GM19238 (cell line): Measurements from ENCODE around the gene IGSF22.

Experiments
- DNase-seq: peaks from one replicate; pipeline ENCODE4 v3.0.0; 2011; ENCODE audit warnings: low spot score; ENCODE audit not compliant: insufficient read length

IGSF22 gene

DNA sequence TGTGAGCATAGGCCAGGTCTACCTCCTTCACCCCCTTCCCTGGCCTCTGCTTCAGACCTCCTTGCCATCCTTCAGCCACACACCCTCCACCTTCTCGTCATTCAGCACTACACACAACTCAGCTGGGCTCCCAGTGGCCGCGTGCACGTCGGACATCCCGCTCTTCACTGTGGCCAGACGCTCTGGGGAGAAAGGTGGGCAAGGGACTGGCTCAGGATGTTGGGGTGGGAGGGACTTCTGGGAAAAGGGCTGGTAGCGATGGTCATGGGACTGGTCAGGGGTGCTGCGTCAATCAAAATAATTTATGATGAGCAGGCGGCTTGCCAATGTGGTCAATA lies 11.6 kb downstream of the IGSF22 start:
- no peak for DNase-seq

DNA sequence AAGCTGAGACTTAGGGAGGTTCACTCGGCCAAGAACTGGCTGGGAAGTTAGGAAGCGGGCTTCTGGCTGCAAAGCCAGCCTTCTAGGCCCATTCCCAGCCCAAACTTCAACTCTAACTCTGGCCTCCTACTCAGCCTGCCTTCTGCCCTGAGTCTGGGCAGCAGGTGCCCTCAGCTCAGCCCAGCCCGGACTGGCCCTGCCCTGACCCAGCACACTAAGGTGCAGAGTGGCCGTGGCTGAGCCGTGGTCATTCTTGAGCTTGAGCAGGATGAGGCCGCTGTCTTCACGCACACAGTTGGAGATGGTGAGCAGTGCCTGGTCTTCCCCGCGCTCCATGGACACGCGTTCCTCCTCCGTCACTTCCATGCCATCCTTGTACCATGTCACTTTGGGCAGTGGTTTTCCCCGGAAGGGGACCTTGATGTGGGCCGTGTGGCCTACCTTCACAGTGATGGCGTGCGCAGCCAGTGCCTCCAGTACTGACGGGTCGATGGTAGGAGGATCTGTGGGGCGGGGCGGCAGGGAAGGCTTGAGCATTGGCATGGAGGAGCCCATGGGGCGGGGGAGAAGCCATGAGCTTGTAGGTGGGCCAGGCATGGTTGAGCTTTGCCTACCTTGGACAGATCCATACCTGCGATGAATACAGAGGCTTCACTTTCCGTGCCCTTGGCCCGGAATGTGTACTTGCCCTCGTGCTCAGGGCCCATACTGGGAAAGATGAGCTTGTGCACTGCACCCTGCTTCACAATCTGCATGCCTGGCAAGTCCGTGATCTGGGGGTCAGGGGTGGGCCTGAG lies 12.1 kb downstream of the IGSF22 start:
- DNase-seq, result no peak

DNA sequence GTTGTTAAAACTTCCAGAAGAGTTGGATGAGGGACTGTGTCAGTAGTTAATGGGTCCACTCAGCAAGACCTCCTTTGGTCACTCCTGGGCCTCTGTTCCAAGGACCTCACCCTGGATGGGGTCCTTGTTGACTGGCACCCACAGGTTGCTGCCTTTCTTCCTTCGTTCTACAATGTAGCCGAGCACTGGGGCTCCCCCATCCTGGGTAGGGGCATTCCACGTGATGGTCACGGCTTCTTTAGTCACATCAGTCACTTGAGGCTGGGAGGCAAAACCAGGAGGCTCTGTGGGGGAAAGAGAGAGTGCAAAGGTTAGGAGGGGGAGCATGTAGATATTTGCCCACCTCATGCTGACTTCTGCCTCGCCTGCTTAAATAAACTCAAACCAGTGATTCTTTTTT lies 15.4 kb downstream of the IGSF22 start:
- no peak for DNase-seq

DNA sequence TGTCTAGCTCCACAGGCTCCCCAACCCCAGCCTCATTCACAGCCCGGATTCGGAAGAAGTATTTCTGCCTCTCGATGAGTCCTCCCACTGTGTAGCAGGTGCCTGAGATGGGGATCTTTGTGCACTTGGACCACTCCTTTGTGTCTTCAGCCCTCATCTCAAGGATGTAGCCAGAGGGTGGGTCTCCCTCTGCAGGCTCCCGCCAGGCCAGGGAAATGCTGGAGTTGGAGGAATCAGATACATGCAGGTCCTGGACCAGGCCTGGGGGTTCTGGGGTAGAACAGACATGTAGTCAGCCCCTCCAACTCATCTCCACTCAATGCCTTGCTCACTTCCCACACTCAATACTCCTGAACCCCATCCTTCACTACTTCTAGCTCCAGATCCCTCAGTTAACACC lies 16.6 kb downstream of the IGSF22 start:
- no peak for DNase-seq

DNA sequence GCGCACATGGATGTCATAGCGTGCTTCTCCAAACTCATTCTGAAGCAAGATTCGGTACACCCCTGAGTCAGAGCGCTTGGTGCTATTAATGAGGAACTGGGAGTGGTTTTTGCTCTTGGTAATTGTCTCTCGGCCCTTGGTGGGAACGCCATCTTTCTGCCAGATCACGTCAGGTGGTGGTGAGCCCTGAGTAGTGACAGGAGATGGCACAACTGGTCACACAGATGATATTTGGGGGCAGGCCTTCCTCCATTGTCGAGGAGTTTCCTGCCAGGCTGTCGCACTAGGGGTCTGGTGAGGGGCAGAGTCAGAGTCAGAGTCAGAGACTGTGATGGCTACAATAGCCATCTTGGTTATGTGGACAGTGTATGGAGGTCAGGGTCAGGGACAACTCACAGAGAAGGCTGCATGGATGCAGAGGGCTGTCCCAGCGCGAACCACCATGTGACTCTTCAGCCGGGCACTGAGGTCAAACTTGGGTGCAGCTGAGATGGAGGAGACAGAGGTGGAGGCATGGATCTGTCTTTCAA lies 18.1 kb downstream of the IGSF22 start:
- DNase-seq, result no peak

DNA sequence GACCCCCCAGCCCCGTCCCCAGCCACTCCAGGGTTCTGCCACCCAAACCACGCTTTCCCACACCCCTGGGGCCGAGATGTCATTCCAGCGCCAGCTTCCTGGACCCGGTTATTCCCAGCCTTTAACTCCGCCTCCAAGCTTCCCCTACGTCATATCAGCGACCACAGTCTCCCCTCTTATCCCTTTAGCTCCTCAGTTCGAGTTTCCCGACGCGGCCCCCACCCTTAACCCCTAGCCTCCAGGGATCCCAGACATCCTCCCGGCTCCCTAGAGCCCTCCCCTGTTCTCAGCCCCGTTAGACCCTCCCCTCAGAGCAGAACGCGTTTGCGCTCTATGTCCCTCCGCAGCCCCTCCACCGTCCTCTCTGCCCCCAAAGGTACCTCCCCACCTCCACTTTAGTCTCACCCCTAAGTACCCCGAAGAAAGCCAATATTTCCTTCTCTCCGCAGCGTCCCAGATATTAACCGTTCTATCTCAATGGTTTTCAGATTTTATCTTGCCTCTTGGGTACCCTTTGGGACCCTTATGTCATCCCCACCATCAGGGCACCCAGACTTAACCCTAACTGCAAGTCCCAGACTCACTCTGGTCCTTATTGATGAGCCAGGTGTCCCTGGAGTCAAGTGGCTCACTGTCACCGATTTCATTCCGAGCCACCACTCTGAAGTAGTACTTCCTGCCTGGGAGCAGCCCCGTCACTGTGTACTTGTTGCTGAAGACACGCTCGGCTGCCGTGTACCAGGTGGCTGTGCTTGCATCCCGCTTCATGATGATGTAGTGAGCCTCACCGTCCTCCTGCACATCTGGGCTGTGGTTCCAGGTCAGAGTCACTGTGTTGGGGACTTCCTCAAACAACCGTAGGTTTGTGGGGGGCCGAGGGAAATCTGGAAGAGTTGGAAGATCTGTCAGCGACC lies 19.4 kb downstream of the IGSF22 start:
- peak; percentile 53 for DNase-seq

DNA sequence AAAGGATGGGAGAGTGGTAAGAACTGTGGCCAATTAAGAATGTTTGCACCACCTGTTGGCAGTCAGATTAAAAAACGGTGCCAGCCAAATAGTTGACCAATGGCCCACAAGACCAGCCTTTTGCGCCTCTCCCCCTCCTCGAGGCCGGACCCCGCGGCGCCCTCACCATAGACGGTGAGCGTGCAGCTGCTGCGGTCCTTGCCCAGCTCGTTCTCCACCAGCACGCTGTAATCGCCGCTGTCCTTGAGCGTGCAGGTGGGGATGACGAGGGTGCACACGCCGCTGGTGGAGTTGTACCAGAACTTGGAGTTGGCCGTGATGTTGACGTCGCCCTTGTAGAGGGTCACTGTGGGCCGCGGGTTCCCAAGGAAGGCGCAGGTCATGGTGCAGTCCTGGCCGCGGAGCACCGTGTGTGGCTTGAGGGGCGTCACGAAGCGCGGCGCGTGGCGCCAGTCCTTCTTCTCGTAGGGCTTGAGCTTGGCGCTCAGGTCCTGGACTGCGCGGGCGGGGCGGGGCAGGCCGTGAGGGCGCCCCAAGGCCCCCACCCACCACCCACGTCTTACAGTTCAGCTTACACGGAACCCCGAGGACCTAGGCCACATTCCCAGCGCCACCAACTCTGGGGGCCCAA lies 20.2 kb downstream of the IGSF22 start:
- no peak for DNase-seq

DNA sequence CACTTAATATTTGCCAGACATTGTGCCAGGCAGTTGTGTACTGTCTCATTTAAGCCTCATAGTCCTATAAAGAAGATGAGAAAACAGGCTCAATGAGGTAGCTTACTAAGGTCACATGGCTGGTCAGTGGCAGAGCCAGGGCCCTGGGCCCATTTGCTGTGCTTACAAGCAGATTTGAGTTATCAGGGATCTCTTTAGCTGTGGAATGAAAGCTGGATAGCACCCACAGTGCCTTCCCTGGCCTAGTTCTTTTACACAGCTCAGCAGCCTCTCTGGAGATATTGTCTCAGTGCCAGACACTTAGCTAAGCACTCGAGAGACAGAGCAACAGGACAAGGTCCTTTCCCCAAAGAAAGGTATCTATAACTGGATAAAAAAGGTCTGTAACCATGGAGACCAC lies 21.3 kb downstream of the IGSF22 start:
- DNase-seq, result no peak

DNA sequence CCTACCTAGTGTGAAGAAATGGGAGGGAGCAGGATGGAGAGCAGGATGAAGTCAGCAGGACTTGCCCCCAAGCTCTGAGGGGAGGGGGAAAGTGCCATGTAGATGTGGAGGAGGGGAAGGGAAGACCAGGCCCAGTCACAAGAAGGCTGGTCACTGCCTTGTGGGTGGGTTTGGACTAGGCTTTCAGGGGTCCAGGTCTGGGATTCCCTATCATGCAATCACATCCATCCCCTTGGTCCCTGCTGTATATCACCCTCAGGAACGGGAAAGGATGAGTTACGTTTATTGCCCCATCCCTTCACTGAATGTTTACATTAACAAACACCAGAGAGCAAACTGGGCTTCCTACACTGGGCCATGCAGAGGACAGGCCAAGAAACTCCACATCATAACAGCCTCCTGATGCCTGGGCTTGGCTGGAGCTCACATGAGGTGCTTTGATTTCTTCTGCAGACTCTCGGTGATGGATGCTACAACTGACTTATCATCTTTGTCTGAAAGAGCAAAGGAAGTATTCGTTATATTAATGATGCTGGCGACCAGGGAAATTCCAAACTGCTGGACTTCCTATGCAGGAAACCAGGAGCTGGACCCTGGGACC lies 21.8 kb downstream of the IGSF22 start:
- no peak for DNase-seq

DNA sequence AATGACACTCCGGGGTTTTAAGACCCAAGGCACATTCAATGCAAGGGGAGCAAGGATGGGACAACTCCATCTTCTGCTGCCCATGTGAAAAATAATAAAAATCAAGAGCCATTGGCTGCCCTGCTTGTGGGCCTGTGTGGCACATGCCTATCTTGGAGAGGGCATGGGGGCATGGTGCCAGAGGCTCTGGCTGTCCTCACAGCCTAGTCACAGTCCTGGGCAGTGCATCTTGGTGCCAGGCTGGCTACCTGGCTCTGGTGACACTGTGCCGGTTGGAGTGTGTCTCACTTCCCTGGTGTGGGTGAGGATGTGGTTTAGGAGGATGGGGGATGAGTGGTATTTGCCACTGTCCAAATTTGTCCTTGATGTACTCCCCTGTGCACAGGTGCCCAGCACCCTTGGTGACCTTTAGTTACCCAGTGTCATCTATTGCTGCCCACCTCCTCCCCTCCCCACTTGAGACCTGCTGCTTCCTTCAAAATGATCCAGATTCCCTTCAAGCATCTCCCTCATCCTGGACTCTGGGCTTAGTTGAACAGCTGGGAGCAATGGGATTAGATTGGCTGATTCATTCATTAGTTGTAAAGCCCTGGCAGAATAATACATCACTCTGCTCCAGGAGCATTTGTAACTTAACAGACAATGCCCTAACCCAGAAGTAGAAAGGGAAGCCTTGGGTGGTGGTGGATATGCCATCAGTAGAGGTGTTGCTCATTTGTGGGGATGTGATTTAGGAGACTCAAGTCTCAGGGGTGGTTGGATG lies 22.8 kb downstream of the IGSF22 start:
- DNase-seq, result no peak

DNA sequence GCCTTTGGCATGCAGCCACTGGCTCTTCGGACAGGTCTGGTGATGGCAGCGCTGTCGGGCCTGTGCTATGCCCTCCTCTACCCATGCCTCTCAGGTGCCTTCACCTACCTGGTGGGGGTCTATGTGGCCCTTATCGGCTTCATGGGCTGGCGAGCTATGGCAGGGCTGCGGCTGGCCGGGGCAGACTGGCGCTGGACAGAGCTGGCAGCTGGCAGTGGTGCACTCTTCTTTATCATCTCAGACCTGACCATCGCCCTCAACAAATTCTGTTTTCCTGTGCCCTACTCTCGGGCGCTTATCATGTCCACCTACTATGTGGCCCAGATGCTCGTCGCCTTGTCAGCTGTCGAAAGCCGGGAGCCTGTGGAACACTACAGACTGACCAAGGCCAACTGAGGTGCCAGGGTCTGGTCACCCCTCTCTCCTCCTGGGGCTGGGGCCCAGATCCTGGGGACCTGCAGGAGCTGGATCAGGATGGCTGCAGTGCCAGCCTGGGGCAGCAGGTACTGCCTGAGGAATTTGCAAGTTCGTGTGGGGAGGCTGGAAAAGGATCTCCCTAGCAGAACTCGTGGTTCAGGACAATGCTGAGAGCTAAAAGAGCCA lies 24.3 kb downstream of the IGSF22 start:
- no peak for DNase-seq

DNA sequence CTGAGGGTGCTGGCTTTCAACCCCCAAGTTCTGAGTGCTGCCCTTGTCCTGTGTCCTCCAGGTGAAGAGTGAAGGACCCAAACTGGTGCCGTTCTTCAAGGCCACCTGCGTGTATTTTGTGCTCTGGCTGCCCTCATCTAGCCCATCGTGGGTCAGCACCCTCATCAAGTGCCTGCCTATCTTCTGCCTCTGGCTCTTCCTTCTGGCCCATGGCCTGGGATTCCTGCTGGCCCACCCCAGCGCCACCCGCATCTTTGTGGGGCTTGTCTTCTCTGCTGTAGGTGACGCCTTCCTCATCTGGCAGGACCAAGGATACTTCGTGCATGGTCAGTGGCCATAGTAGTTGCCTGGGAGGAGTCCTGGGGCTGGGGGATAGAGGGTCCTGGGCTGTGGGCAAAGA lies 25.1 kb downstream of the IGSF22 start:
- no peak for DNase-seq

DNA sequence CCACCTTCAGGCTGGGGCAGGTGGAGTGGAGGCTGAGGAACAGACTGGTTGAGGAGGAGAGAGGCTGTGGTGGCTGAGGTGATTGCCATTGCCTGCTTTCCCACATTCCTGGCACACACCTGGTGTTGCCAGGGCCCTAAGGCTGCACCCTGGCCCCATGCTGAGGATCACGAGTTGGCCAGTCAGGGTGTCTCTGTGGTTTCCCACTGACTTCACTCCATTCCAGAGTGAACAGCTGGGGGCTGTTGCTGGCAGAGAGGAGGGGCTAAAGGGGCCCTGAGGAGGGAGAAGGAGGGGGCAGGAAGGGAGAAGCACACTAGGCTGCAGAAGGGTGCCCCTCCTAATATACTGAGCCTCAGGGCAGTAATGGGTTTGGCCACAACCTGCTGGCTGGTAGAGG lies 25.6 kb downstream of the IGSF22 start:
- no peak for DNase-seq

DNA sequence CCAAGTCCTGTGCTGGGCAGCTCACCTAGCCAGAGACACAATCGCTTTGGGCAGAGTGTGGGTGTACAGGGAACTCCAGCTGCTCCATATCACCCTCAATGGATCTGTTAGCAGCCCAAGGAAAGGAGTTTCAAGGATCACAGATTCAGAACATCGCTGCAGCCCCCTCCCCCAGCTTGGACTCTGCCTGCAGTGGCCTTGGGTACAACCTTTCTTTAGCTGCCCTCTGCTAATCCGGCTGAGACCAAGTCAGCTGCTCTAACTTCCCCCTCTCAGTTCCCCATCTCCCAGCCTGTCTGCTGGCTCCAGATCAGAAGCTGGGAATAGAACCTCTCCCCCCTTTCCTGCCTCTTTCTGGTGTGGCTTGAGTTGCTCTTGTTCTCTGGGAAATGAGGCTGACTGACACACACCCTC lies 26.1 kb downstream of the IGSF22 start:
- DNase-seq, result no peak

DNA sequence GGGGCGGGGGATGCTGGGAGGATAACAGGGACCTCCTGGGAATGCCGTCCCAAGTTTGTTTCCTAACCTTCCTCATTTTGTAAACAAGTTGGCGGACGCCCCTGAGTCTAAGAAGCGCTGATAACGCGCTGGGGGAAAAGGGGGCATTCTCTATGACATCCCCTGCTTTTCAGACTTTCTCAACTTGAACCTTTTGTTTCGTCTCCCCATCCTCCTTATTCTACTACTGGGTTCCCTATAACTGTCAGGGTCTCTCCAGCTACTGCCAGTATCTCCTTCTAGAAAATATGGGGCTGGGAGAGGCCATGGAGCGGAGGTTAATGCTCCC lies 26.8 kb downstream of the IGSF22 start:
- DNase-seq, result no peak

DNA sequence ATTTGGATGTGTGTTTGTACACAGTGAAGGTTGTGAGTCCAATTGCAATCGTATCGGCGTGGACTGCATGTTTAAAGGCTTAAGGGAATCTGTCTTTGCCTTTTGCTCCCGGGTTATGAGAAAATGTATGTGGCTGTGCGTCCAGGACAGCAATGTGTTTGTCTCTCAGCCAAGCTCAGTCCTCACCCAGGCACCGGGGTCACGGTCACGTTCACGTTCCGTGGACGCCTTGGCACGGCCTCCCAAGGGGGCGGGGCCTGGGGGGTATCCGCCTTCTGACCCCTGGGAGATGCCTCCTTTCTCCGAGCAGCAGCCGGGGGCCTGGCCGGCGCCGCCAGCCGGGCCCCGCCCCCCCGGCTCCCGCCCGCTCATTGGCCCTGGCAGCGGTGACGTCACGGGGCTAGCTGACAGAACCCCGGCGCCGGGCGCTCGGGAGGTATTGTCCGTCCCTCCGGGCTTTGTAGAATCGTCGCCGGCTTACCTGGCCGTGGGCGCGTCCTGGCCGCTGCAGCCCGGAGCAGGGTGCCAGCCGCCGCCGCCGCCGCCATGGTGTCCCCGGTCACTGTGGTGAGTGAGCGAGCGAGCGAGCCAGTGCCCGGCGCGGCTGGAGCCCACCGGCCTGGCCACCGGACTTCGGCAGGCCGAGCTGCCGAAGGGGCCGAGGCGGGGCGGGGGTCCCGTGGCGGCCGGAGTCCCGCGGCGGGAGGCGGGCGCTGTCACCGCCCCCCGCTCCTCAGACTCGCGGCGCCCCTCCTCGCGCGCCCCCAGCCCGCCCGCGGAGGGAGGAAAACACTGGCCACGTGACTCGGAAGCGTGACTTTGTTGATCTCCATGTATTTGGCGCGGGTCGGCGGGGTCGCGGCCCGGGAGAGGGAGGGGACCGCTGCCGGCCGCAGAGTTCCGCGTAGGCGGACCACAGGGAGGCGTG lies 27.4 kb downstream of the IGSF22 start, which contains the start of gene TMEM86A:
Gene TMEM86A, plus strand, starts transcription at position 439 of the 928 bp plus-strand sequence. Its CDS starts 108 bp downstream, at position 547.
- peak; percentile 91 for DNase-seq

DNA sequence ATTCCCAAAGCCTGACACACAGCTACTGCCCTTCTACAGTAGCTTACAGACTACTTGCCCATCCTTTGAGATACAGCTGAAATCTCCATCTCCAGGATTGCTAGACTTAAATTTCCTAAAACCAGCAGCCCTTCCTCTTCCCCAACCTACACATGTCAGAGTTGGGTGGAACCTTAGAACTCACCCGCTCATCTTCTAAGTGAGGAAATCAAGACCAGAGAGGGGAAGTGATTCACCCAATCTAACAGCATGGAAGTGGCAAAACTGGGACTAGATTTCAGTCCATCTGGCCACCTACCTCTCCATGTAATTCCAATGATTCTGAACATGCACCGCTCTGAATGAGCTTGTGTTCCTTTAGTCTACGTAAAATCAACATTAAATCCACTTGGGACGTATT lies 28.4 kb downstream of the IGSF22 start:
- no peak for DNase-seq

DNA sequence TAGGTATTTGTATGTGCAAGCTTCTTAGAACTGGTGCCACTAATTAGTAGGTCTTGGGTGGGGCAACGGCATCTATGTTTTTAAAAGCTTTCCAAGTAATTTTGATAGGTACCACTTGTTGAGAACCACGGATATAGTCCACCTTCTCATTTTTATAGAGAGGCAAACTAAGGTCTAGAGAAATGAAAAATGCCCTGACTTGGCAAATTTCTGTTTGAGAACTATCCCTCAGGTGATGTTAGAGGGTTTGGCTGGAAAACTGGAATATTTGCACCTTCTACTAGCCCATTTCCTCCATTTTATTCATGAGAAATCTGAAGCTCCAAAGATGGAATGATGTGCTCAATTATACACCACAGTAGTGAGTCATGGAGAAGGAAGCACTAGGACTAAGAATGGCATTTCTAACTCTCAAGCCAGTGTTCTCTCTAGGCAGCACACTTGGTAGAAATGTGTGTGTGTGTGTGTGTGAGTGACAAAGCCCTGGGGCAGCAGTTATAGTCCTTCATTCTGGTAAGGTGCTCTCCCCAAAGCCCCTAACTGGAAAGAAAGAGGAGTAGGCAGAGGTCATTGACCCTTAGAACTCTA lies 29.3 kb downstream of the IGSF22 start:
- no peak for DNase-seq
